Stimulated activated naive CD8-positive, alpha-beta T cell treated with anti-CD3 and anti-CD28 coated beads, Interleukin-15, Interleukin-2, amounts not matched to agents 100 ng/mL and 50 ng/mL, for 24 hours (primary cell): ENCODE results near the gene UNC13D.
A peak's percentile ranks its signal among the peaks of the same experiment; 100 is the strongest.
"Not testable (repeated sequence)": the region's sequence is repeated elsewhere in the genome, so short reads cannot be mapped to it uniquely, and the experiment has no call there.

Experiments used
- H3K27ac Mint-ChIP-seq: one replicate; pipeline ENCODE4 v1.8.0; 2021; ENCODE audit warnings: mild to moderate bottlenecking, mixed read lengths
- H3K27me3 Mint-ChIP-seq: one replicate; pipeline ENCODE4 v1.8.0; 2021; ENCODE audit warnings: mixed read lengths
- H3K36me3 Mint-ChIP-seq: one replicate; pipeline ENCODE4 v1.8.0; 2021; ENCODE audit warnings: low read depth, mixed read lengths
- H3K4me1 Mint-ChIP-seq: one replicate; pipeline ENCODE4 v1.8.0; 2021; ENCODE audit warnings: low read depth, mixed read lengths
- H3K4me3 Mint-ChIP-seq: one replicate; pipeline ENCODE4 v1.8.0; 2021; ENCODE audit warnings: mild to moderate bottlenecking, mixed read lengths
- H3K9me3 Mint-ChIP-seq: one replicate; pipeline ENCODE4 v1.8.0; 2021; ENCODE audit warnings: mixed read lengths

The UNC13D gene

GRCh38 chr17:75795820-75796607 lies 48.2 kb downstream of the UNC13D start:
- peaks cover 34% of the 10 kb centered on the region for H3K36me3 Mint-ChIP-seq

GRCh38 chr17:75793460-75793859 lies 50.7 kb downstream of the UNC13D start:
- Mint-ChIP-seq H3K36me3 (peaks cover 33% of the 10 kb centered on the region), H3K4me3 (no peak overlapping the region), H3K9me3 (no peaks in the 10 kb centered on the region), H3K4me1 (peaks cover 28% of the 10 kb centered on the region), H3K27ac (peak overlapping the region; percentile 43), H3K27me3 (no peaks in the 10 kb centered on the region)

More at GRCh38 chr17:75795820-75796607, 48.2 kb downstream of the UNC13D start:
- H3K27ac Mint-ChIP-seq, result no peak overlapping the region
- no peaks in the 10 kb centered on the region for H3K9me3 Mint-ChIP-seq
- H3K4me1 Mint-ChIP-seq, result peaks cover 22% of the 10 kb centered on the region
- no peaks in the 10 kb centered on the region for H3K27me3 Mint-ChIP-seq
- H3K4me3 Mint-ChIP-seq, result no peak overlapping the region

- Mint-ChIP-seq H3K27me3 (no peaks in the 10 kb centered on the region), H3K4me3 (no peak overlapping the region), H3K9me3 (no peaks in the 10 kb centered on the region), H3K27ac (no peak overlapping the region), H3K4me1 (peaks cover 44% of the 10 kb centered on the region), H3K36me3 (peaks cover 29% of the 10 kb centered on the region)
Measured at GRCh38 chr17:75791254-75791653, 53.0 kb downstream of the UNC13D start.

GRCh38 chr17:75785016-75785890 lies 59.0 kb downstream of the UNC13D start:
- H3K4me3 Mint-ChIP-seq, result peak overlapping the region; percentile 88
- peak overlapping the region; percentile 100 for H3K27ac Mint-ChIP-seq
- H3K36me3 Mint-ChIP-seq, result peaks cover 10% of the 10 kb centered on the region
- peaks cover 60% of the 10 kb centered on the region for H3K4me1 Mint-ChIP-seq
- H3K9me3 Mint-ChIP-seq, result no peaks in the 10 kb centered on the region
- no peaks in the 10 kb centered on the region for H3K27me3 Mint-ChIP-seq

- Mint-ChIP-seq H3K36me3 (peaks cover 13% of the 10 kb centered on the region), H3K27me3 (no peaks in the 10 kb centered on the region), H3K4me1 (peaks cover 67% of the 10 kb centered on the region), H3K4me3 (peak within 1 kb of the TSS; percentile 88), H3K9me3 (no peaks in the 10 kb centered on the region), H3K27ac (peak within 1 kb of the TSS; percentile 100)
Measured at GRCh38 chr17:75784473-75785015, 59.7 kb downstream of the UNC13D start, which contains the start of gene UNK. Gene UNK, plus strand, starts transcription at chr17:75784806. Its CDS starts 75 bp downstream, at chr17:75784881.

- Mint-ChIP-seq H3K4me3 (peak overlapping the region; percentile 88), H3K27me3 (no peaks in the 10 kb centered on the region), H3K27ac (peak overlapping the region; percentile 100), H3K36me3 (peaks cover 13% of the 10 kb centered on the region), H3K4me1 (peaks cover 67% of the 10 kb centered on the region), H3K9me3 (no peaks in the 10 kb centered on the region)
Measured at GRCh38 chr17:75783803-75784472, 60.3 kb downstream of the UNC13D start.

- Mint-ChIP-seq H3K4me3 (peak overlapping the region; percentile 88), H3K36me3 (peaks cover 18% of the 10 kb centered on the region), H3K27me3 (no peaks in the 10 kb centered on the region), H3K27ac (peak overlapping the region; percentile 100), H3K4me1 (peaks cover 64% of the 10 kb centered on the region), H3K9me3 (no peaks in the 10 kb centered on the region)
Measured at GRCh38 chr17:75783069-75783783, 61.0 kb downstream of the UNC13D start.

GRCh38 chr17:75779987-75780889 lies 64.0 kb downstream of the UNC13D start:
- Mint-ChIP-seq H3K4me1 (peaks cover 67% of the 10 kb centered on the region), H3K4me3 (peak overlapping the region; percentile 95), H3K9me3 (no peaks in the 10 kb centered on the region), H3K27ac (peak overlapping the region; percentile 97), H3K36me3 (peaks cover 39% of the 10 kb centered on the region), H3K27me3 (no peaks in the 10 kb centered on the region)

- H3K36me3 Mint-ChIP-seq, result peaks cover 40% of the 10 kb centered on the region
- peaks cover 64% of the 10 kb centered on the region for H3K4me1 Mint-ChIP-seq
- no peaks in the 10 kb centered on the region for H3K9me3 Mint-ChIP-seq
- H3K27ac Mint-ChIP-seq, result peak overlapping the region; percentile 97
- H3K27me3 Mint-ChIP-seq, result no peaks in the 10 kb centered on the region
- H3K4me3 Mint-ChIP-seq, result peak overlapping the region; percentile 95
Measured at GRCh38 chr17:75779250-75779986, 64.8 kb downstream of the UNC13D start.

GRCh38 chr17:75778861-75779249 lies 65.3 kb downstream of the UNC13D start:
- peaks cover 40% of the 10 kb centered on the region for H3K36me3 Mint-ChIP-seq
- H3K27ac Mint-ChIP-seq, result peak overlapping the region; percentile 91
- H3K9me3 Mint-ChIP-seq, result no peaks in the 10 kb centered on the region
- no peaks in the 10 kb centered on the region for H3K27me3 Mint-ChIP-seq
- H3K4me1 Mint-ChIP-seq, result peaks cover 59% of the 10 kb centered on the region
- H3K4me3 Mint-ChIP-seq, result peak overlapping the region; percentile 95

- Mint-ChIP-seq H3K36me3 (peaks cover 40% of the 10 kb centered on the region), H3K4me1 (peaks cover 53% of the 10 kb centered on the region), H3K4me3 (peak overlapping the region; percentile 95), H3K27ac (peak overlapping the region; percentile 91)
- not testable (repeated sequence) for H3K9me3 Mint-ChIP-seq, H3K27me3 Mint-ChIP-seq
Measured at GRCh38 chr17:75778066-75778860, 65.9 kb downstream of the UNC13D start.

GRCh38 chr17:75777296-75777922 lies 66.8 kb downstream of the UNC13D start:
- H3K27me3 Mint-ChIP-seq, result no peaks in the 10 kb centered on the region
- peak overlapping the region; percentile 95 for H3K4me3 Mint-ChIP-seq
- no peaks in the 10 kb centered on the region for H3K9me3 Mint-ChIP-seq
- peak overlapping the region; percentile 65 for H3K27ac Mint-ChIP-seq
- H3K4me1 Mint-ChIP-seq, result peaks cover 44% of the 10 kb centered on the region
- peaks cover 40% of the 10 kb centered on the region for H3K36me3 Mint-ChIP-seq
